Measurements from ENCODE around the gene SEMA4C.

DNA sequence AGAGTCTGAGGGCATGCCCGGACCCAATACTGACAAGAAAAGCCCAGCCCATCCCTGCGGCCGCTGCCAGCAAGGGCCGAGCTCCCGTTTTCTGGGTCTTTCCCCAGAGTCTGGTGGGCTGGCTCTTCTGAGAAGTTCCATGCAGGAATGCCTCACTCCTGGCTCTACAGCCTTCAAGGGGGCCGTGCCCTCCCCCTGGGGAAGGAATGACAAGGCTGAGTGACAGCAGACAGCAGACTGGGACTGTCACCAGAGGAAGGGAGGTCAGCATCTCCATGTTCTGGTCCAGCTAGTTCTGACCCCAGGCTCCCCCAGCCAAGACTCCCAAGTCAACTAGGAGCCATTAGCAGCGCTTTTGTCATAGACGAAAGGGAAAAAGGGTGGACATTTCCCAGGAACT, 13.0 kb upstream of the SEMA4C start:
- TF ChIP-seq RAD21 (IDR thresholded peaks at IDR 0.05; ENCODE audit: low read length) (no peak), POLR2A (IDR thresholded peaks at IDR 0.05; ENCODE audit: low read depth, low read length) (no peak), USF2 (IDR thresholded peaks at IDR 0.05; ENCODE audit: low read depth, low read length) (no peak), FOS (IDR thresholded peaks at IDR 0.05; ENCODE audit: low read depth, low read length) (no peak), CTCF (conservative IDR thresholded peaks at IDR 0.05; ENCODE audit: low read depth, low read length) (no peak)
